Panc1 (cell line): ENCODE results near the gene DCLK2.

Experiments used
- CTCF ChIP-seq: fragments of 450-650 bp; IDR thresholded peaks from 2 replicates; pipeline ENCODE4 v1.5.1; 2017; ENCODE audit warnings: mild to moderate bottlenecking
- POLR2AphosphoS5 ChIP-seq: IDR thresholded peaks from 2 replicates; pipeline ENCODE4 v1.6.1; 2012; ENCODE audit warnings: mild to moderate bottlenecking, low read depth, low read length, moderate library complexity
- REST ChIP-seq, 2 experiments: IDR thresholded peaks; 2 replicates each; pipeline ENCODE4 v1.6.1; 2011 to 2012; ENCODE audit warnings: low read depth in 2 of 2, control low read depth in 1 of 2, low read length in 1 of 2, mild to moderate bottlenecking in 1 of 2, moderate library complexity in 1 of 2; ENCODE audit not compliant: insufficient read depth in 1 of 2
- SIN3A ChIP-seq: IDR thresholded peaks from 2 replicates; pipeline ENCODE4 v1.6.1; 2012; ENCODE audit warnings: low read depth, mild to moderate bottlenecking, low read length, moderate library complexity, borderline replicate concordance; ENCODE audit not compliant: insufficient read depth
- TCF7L2 ChIP-seq: IDR thresholded peaks from 2 replicates; pipeline ENCODE4 v1.6.1; 2011; ENCODE audit warnings: mild to moderate bottlenecking, low read depth, low read length, inconsistent platforms

GRCh38 chr4:150219841-150220240, 141.6 kb downstream of the DCLK2 start:
- TF ChIP-seq CTCF (no peak), REST (IDR thresholded peaks at IDR 0.05; ENCODE audit: insufficient read depth in 1 of 2, low read depth in 2 of 2, low read length in 1 of 2) (no peak), POLR2AphosphoS5 (no peak), TCF7L2 (no peak), SIN3A (no peak)
